ENCODE data around the gene ARL8A.

GRCh38 chr1:202158810-202159533 is 14.4 kb upstream of the ARL8A start:
- TF ChIP-seq POLR2A (IDR thresholded peaks at IDR 0.05; ENCODE audit: low read length) (no peak), GATA1 (IDR thresholded peaks at IDR 0.05; ENCODE audit: low read depth, low read length) (no peak)

Data from erythroblast (primary cell).